CD14-positive monocyte (primary cell): ENCODE measurements around the gene VEGFC. TPM values are rescaled to one million over a fixed set of nuclear protein-coding genes. Genes with fewer than 3 reads are reported as not detected.

ENCODE experiments used
- DNase-seq, 3 donors: peaks; one replicate each; pipeline ENCODE4 v3.0.0-alpha.2; 2011 to 2022
- H2AFZ ChIP-seq: 2 replicates; pipeline ENCODE4 v1.6.0; 2012; ENCODE audit warnings: mild to moderate bottlenecking, low read depth, low read length, inconsistent platforms; ENCODE audit not compliant: insufficient read depth, poor library complexity, severe bottlenecking
- H3K27ac ChIP-seq, 2 donors: 1 replicate in 1 of 2; 2 replicates in 1 of 2; pipeline ENCODE4 v1.5.1; 2012 to 2013; ENCODE audit warnings: low read length in 2 of 2, control low read depth in 1 of 2, inconsistent platforms in 1 of 2, low read depth in 1 of 2, mild to moderate bottlenecking in 1 of 2
- H3K27me3 ChIP-seq, 2 donors: one replicate each; pipeline versions ENCODE4 v1.6.0 to v1.6.1; 2011 to 2013; ENCODE audit warnings: low read length in 2 of 2; ENCODE audit not compliant: control insufficient read depth in 2 of 2, insufficient read depth in 2 of 2
- H3K36me3 ChIP-seq, 2 donors: replicated peaks in 1 of 2; 1 replicate in 1 of 2; 2 replicates in 1 of 2; pipeline versions ENCODE4 v1.5.1 to v1.6.1; 2012 to 2013; ENCODE audit warnings: low read length in 2 of 2, control low read depth in 1 of 2, inconsistent platforms in 1 of 2, mild to moderate bottlenecking in 1 of 2; ENCODE audit not compliant: insufficient read depth in 2 of 2, control insufficient read depth in 1 of 2
- H3K4me1 ChIP-seq, 2 donors: 1 replicate in 1 of 2; 2 replicates in 1 of 2; pipeline versions ENCODE4 v1.5.1 to v1.6.1; 2012 to 2013; ENCODE audit warnings: low read length in 2 of 2, control low read depth in 1 of 2, inconsistent platforms in 1 of 2, mild to moderate bottlenecking in 1 of 2, moderate library complexity in 1 of 2; ENCODE audit not compliant: insufficient read depth in 2 of 2, control insufficient read depth in 1 of 2
- H3K4me2 ChIP-seq: replicated peaks from 2 replicates; pipeline ENCODE3; 2012; ENCODE audit warnings: low read length, moderate library complexity, mild to moderate bottlenecking; ENCODE audit not compliant: poor library complexity, severe bottlenecking; ENCODE audit errors: extremely low read depth
- H3K4me3 ChIP-seq, 3 experiments: fragments of 200-600 bp in 1 of 3; sonication (generic) in 1 of 3; replicated peaks in 1 of 3; 1 replicate in 2 of 3; 2 replicates in 1 of 3; pipeline ENCODE4 v1.5.1; 2011 to 2013; ENCODE audit warnings: low read length in 3 of 3, mild to moderate bottlenecking in 3 of 3, control low read depth in 2 of 3, low read depth in 2 of 3, inconsistent platforms in 1 of 3, moderate library complexity in 1 of 3
- H3K79me2 ChIP-seq: 2 replicates; pipeline ENCODE4 v1.6.0; 2012; ENCODE audit warnings: mild to moderate bottlenecking, control low read depth, inconsistent platforms, low read length, moderate library complexity; ENCODE audit not compliant: insufficient read depth
- H3K9ac ChIP-seq: 2 replicates; pipeline ENCODE4 v1.6.0; 2017; ENCODE audit warnings: low read length, mild to moderate bottlenecking; ENCODE audit not compliant: insufficient read depth, poor library complexity, severe bottlenecking
- H3K9me3 ChIP-seq, 2 donors: replicated peaks in 1 of 2; 1 replicate in 1 of 2; 2 replicates in 1 of 2; pipeline versions ENCODE4 v1.5.1 to v1.6.1; 2012 to 2013; ENCODE audit warnings: low read length in 2 of 2, control low read depth in 1 of 2; ENCODE audit not compliant: control insufficient read depth in 1 of 2, insufficient read depth in 1 of 2
- H4K20me1 ChIP-seq: 2 replicates; pipeline ENCODE4 v1.6.0; 2012; ENCODE audit warnings: mild to moderate bottlenecking, low read length, control low read depth, moderate library complexity; ENCODE audit not compliant: insufficient read depth
- H3K27ac Mint-ChIP-seq, 7 donors: one replicate each; pipeline ENCODE4 v1.8.0; 2020; ENCODE audit warnings: mild to moderate bottlenecking in 7 of 7, mixed read lengths in 7 of 7, moderate library complexity in 6 of 7, inconsistent platforms in 2 of 7
- H3K27me3 Mint-ChIP-seq, 3 donors: one replicate each; pipeline ENCODE4 v1.8.0; 2021 to 2022; ENCODE audit warnings: low read depth in 3 of 3, mild to moderate bottlenecking in 3 of 3, mixed read lengths in 3 of 3, moderate library complexity in 3 of 3, inconsistent platforms in 1 of 3
- H3K36me3 Mint-ChIP-seq, 2 donors: one replicate each; pipeline ENCODE4 v1.8.0; 2020; ENCODE audit warnings: mixed read lengths in 2 of 2, inconsistent platforms in 1 of 2, mild to moderate bottlenecking in 1 of 2
- H3K4me1 Mint-ChIP-seq: one replicate; pipeline ENCODE4 v1.8.0; 2020; ENCODE audit warnings: mild to moderate bottlenecking, mixed read lengths
- H3K4me3 Mint-ChIP-seq, 2 donors: one replicate each; pipeline ENCODE4 v1.8.0; 2020; ENCODE audit warnings: mild to moderate bottlenecking in 2 of 2, mixed read lengths in 2 of 2, moderate library complexity in 1 of 2
- H3K9me3 Mint-ChIP-seq, 7 donors: one replicate each; pipeline ENCODE4 v1.8.0; 2020 to 2022; ENCODE audit warnings: mixed read lengths in 7 of 7, mild to moderate bottlenecking in 6 of 7, moderate library complexity in 6 of 7, inconsistent platforms in 2 of 7
- WGBS: methylation state at CpG from one replicate; pipeline ENCODE4 v1.1.5; 2013; ENCODE audit warnings: missing lambda C conversion rate; ENCODE audit not compliant: insufficient coverage; 5-methylcytosine and 5-hydroxymethylcytosine counted together
- intact Hi-C, 2 donors: fragments of 100-400 bp; cut with micrococcal nuclease; formaldehyde crosslinking; loops; one replicate each; pipeline versions ENCODE4 v1.15.0 to v1.15.1; 2023
- polyA minus RNA-seq: library from RNA; depleted of rRNA, polyadenylated mRNA; stranded (reverse); fragments of >200 nt; gene quantifications from 2 replicates; pipeline ENCODE4 v1.2.3, GENCODE V29; 2012
- polyA plus RNA-seq, 3 donors: library from polyadenylated mRNA; depleted of rRNA in 1 of 3; unstranded in 2 of 3; stranded (reverse) in 1 of 3; fragments of 300-500 nt in 2 of 3; fragments of >200 nt in 1 of 3; fragmentation: Illumina TruSeq in 2 of 3; gene quantifications; 1 replicate in 2 of 3; 2 replicates in 1 of 3; pipeline ENCODE4 v1.2.3, GENCODE V29; 2012 to 2021
- total RNA-seq, 12 experiments: library from RNA in 1 of 12; stranded (reverse) in 1 of 12; fragments of 120-200 nt in 1 of 12; gene quantifications; one replicate each; pipeline ENCODE4 v1.2.4 and lab custom pipeline; 2013 to 2026; ENCODE audit warnings: mixed read lengths in 6 of 12, inconsistent platforms in 1 of 12
- TF ChIP-seq, protein P1 (sequence below): fragments of 200-600 bp; IDR thresholded peaks from one replicate; pipeline ENCODE4 v1.8.0; 2022; ENCODE audit warnings: antibody characterized with exemption, mild to moderate bottlenecking

The VEGFC gene
- 0.06 TPM for total RNA-seq (2013)
- polyA plus RNA-seq (not detected), polyA minus RNA-seq (not detected in 2 replicates), total RNA-seq (lab: John Stamatoyannopoulos, UW) (0 to 0.46 (median 0) reads per million in 11 experiments)

DNA sequence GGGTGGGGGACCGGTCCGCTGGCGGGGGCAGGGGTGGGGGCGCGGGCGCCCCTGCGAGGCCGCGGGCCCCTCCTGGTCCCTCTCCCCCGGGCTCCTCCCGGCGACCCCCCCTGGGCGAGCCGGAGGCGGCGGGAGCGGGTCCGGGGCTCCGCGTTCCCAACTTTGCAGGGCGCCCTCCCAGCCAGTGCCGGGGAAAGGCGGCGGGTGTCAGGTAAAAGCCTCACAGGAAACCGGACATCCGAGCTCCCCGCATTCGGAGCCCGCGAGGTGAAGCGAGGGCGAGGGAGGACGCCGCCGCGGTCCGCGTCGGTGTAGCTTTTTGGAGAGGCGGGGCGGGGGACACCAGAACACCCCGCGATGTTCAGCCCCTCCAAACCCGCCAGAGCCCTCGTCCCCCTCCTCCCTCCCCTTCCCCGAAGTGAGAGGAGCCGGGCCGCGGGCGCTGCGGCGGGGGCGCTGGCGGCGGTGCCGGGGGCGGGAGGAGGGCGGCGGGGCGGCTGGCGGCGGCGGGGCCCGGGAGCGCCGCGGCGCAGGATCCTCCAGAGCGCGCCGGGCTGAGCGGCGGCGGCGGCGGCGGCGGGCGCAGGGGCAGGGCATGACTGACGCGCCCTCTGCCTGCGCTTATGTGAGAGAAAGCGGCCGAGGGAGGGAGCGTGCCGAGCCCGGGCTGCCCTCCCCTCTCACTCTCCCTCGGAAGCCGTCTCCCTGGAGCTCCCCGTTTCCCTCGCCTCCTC is at the start of gene VEGFC:
Gene VEGFC (minus strand): TSS at position 597 of the 734 bp plus-strand sequence. CDS start 611 bp downstream, outside the sequence.
- under 1% methylated on average over 62 of the region's 91 CpGs for WGBS
- Mint-ChIP-seq H3K4me3 (peak within 1 kb of the TSS; percentile 56 to 85), H3K27me3 (peaks cover 41 to 55% (median 47%) of the 10 kb centered on the region in 3 donors), H3K9me3 (peaks cover 0 to 6% (median 0%) of the 10 kb centered on the region in 7 donors), H3K4me1 (peaks cover 8% of the 10 kb centered on the region), H3K27ac (no peak within 1 kb of the TSS), H3K36me3 (no peaks in the 10 kb centered on the region)
- DNase-seq, result no peak
- intact Hi-C loops, result no loop called here
- H3K27ac ChIP-seq, result no peak within 1 kb of the TSS
- H3K9ac ChIP-seq, result no peak within 1 kb of the TSS
- H3K4me3 ChIP-seq, result no peak within 1 kb of the TSS
- no peaks in the 10 kb centered on the region for H3K36me3 ChIP-seq
- TF ChIP-seq, protein P1, sequence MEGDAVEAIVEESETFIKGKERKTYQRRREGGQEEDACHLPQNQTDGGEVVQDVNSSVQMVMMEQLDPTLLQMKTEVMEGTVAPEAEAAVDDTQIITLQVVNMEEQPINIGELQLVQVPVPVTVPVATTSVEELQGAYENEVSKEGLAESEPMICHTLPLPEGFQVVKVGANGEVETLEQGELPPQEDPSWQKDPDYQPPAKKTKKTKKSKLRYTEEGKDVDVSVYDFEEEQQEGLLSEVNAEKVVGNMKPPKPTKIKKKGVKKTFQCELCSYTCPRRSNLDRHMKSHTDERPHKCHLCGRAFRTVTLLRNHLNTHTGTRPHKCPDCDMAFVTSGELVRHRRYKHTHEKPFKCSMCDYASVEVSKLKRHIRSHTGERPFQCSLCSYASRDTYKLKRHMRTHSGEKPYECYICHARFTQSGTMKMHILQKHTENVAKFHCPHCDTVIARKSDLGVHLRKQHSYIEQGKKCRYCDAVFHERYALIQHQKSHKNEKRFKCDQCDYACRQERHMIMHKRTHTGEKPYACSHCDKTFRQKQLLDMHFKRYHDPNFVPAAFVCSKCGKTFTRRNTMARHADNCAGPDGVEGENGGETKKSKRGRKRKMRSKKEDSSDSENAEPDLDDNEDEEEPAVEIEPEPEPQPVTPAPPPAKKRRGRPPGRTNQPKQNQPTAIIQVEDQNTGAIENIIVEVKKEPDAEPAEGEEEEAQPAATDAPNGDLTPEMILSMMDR, result no peak
- H3K4me1 ChIP-seq, result no peaks in the 10 kb centered on the region
- peaks cover 43 to 56% of the 10 kb centered on the region in 2 donors for H3K27me3 ChIP-seq
- no peaks in the 10 kb centered on the region for H4K20me1 ChIP-seq
- no peaks in the 10 kb centered on the region for H3K79me2 ChIP-seq
- peak within 1 kb of the TSS; percentile 57 for H3K4me2 ChIP-seq
- peak within 1 kb of the TSS; percentile 35 for H2AFZ ChIP-seq
- peaks cover 0 to 13% of the 10 kb centered on the region in 2 donors for H3K9me3 ChIP-seq

GRCh38 chr4:176841711-176842112 is 49.0 kb upstream of the VEGFC start:
- Histone ChIP-seq H3K27me3 (peaks cover 0 to 3% of the 10 kb centered on the region in 2 donors), H3K9me3 (no peaks in the 10 kb centered on the region), H3K79me2 (no peaks in the 10 kb centered on the region), H3K4me3 (no peak overlapping the region), H3K9ac (no peak overlapping the region), H3K4me2 (no peak overlapping the region), H2AFZ (no peak overlapping the region), H3K4me1 (peaks cover 0 to 3% of the 10 kb centered on the region in 2 donors), H3K36me3 (no peaks in the 10 kb centered on the region), H4K20me1 (no peaks in the 10 kb centered on the region), H3K27ac (no peak overlapping the region)
- Mint-ChIP-seq H3K4me3 (no peak overlapping the region), H3K27ac (no peak overlapping the region), H3K36me3 (no peaks in the 10 kb centered on the region), H3K4me1 (peaks cover 11% of the 10 kb centered on the region), H3K27me3 (peaks cover 3 to 6% (median 3%) of the 10 kb centered on the region in 3 donors), H3K9me3 (peaks cover 0 to 6% (median 1%) of the 10 kb centered on the region in 7 donors)
- TF ChIP-seq, protein P1, result no peak
- intact Hi-C loops, result no loop called here
- WGBS, result no CpG with 5 or more reads among the region's 1 CpG
- DNase-seq, result no peak
